GM18861 (cell line): ENCODE data around the gene UXT.
A peak's percentile ranks its signal among the peaks of the same experiment; 100 is the strongest.
"Not testable (repeated sequence)": the region's sequence is repeated elsewhere in the genome, so short reads cannot be mapped to it uniquely, and the experiment has no call there.

ENCODE experiments used
- ATAC-seq: cut with Tn5 transposase; IDR thresholded peaks from one replicate; pipeline ENCODE4 v1.9.1; 2021; ENCODE audit not compliant: unreplicated experiment

UXT gene

GRCh38 chrX:47658684-47659420 lies at the start of gene UXT:
TSS of gene UXT (minus strand) at chrX:47659180. CDS start at chrX:47658927, 253 bp downstream.
- ATAC-seq = peak; percentile 59

GRCh38 chrX:47707031-47707780 lies 48.2 kb upstream of the UXT start:
- ATAC-seq = no peak

- ATAC-seq = no peak
Observed at GRCh38 chrX:47706575-47706974, 47.6 kb upstream of the UXT start.

GRCh38 chrX:47704736-47705135 lies 45.8 kb upstream of the UXT start:
- ATAC-seq = no peak

DNA sequence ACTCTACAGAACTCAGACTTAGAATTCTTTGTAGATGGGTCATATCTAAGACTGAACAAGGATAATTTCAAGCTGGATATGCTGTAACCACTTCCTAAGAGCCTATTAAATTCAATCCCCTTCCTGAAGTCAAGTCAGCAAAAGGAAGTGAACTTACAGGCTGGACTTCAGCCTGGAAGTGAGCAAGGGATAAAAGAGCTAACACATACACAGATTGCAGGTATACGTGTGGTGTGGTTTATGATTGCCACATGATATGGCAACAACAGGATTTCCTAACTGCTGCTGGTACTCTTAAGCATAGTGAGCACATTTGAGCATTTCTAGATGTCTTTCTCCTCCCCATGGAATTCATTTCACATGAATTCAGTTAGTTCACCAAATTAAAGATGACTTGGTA lies 38.2 kb upstream of the UXT start:
- no peak for ATAC-seq

DNA sequence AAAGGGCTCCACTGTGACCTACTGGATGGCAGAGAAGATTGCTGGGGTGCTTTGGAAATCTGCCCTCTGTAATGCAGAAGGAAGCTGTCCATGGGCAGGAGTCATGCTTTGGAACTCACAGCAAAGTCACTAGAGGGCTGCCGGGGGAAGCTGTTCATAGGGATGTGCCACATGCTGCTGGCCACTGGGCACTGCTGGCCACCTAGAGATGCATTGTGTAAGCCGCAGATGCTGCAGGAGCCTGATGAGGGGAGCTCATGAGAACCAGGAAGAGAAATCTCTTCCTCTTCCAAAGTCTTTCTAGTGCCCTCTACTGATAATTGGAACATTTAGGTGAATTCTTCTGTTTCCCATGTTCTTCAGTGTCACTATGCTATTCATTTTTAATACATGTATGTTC lies 31.2 kb upstream of the UXT start:
- no peak for ATAC-seq

- no peak for ATAC-seq
Observed at GRCh38 chrX:47687263-47687662, 28.3 kb upstream of the UXT start.

DNA sequence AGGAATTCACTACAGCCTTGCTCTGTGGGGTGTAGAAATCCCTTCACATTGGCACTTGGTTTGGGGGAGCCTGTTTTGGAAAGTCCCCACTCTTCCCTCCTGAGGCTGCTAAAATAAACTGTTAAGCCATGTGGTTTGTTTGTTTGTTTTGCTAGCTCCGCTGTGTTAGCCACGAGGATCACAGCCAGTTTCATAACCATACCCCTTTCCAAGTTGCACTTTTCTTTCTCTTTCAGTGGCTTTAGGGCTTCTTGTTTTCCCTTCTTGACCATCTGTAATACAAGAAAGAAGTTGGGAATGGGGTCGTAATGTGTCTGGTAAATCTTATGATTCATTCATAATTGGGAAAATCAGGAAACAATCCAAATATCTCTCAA lies 24.8 kb upstream of the UXT start:
- no peak for ATAC-seq

- no peak for ATAC-seq
Observed at GRCh38 chrX:47683184-47683828, 24.3 kb upstream of the UXT start.

GRCh38 chrX:47675959-47676859 lies 17.2 kb upstream of the UXT start:
- ATAC-seq = not testable (repeated sequence)

GRCh38 chrX:47674776-47675175 lies 15.8 kb upstream of the UXT start:
- ATAC-seq = no peak

DNA sequence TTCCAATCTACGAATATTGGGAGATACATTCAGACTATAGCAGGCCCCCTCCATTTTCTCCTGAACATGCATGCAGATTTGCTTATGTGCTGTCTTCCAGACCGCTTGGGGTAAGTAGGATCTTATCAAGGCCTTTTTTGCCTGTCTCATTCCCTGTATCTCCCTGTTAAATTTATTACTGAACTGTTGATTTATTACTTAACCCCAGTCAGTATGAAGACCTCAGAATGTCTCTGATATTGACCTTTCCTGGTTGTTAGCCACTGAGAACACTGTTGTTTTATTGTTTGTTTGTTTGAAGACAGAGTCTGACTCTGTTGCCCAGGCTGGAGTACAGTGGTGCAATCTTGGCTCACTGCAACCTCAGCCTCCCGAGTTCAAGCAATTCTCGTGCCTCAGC lies 6.8 kb upstream of the UXT start:
- not testable (repeated sequence) for ATAC-seq

GRCh38 chrX:47664737-47665136 lies 5.8 kb upstream of the UXT start:
- ATAC-seq = no peak

DNA sequence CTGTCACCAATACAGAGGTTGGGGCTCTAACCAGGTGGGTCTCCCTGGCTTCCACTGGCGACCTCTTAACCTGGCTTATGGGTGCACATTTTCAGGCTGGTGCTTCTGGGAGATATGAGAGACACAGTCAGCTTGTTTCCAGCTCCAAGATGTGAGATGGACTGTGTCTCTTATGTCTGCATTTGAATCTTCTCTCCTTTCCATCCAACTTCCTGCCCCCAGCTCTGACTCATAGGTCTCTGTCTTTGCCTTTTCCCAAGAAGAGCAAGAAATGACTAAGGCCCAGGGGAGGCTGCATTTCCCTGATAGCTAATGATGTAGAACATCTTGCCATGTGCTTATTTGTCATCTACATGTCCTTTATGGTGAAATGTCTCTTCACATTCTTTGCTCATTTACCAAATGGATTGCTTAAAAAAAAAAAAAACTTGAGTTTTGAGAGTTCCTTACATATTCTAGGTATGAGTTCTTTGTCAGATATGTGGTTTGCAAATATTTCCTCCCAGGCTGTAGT lies 3.2 kb upstream of the UXT start:
- no peak for ATAC-seq

GRCh38 chrX:47661539-47661938 lies 2.6 kb upstream of the UXT start:
- ATAC-seq = no peak

DNA sequence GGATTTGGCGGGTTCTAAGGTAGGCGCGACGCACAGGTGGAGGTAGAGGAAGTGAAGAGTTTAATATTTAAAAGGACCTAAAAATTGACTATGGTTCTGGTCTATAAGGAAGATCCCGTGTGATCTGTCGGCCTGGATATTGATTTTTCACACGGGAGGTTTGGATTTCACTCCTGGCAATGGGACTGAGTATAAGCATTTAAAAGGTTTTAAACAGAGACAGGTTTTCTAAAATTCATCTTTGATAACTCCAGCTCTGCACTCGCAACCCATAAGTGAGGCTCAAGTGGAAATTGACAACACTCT lies 394 bp upstream of the UXT start:
- no peak for ATAC-seq

- no peak for ATAC-seq
Observed at GRCh38 chrX:47658301-47658683, 688 bp downstream of the UXT start.

DNA sequence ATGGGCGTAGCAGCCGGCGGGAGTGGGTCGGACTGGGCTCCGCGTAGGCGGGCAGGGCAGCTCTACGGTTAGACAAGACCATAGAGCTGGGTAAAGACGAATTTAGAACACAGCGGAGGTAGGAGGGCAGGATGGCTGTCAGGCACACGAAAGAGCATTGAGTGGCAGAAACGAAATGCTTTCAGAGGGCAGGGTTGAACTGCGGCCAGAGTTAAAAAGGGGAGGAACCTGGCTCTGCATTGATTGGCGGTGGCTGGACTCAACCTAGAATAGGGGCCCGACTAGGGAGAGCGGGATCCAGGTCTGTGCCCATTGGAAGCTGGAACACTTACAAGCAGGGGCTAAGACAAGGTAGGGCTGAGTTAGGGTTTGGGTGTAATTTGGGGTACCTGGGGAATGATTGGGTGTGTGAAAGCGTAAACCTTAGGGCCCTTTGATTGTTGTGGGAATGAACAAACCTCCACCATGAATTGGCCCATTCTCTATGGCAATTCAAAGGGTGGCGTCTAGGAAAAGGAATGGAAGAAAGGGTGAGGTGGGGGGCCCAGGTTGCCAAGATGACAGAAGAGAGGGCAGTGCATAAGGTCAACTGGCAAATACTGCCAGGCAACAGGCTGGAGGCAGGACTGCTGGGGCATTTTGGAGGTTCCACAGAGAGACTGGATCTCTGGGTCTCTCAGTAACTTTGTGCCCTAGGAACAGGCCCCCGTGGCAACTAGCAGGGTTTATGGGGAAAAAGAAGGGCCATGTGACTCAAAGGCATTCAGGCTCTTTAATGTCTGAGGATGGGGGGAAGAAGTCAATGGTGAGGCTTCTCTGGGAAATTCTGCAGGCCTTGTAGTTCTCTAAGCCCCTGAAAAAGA lies 7.7 kb downstream of the UXT start:
- no peak for ATAC-seq

DNA sequence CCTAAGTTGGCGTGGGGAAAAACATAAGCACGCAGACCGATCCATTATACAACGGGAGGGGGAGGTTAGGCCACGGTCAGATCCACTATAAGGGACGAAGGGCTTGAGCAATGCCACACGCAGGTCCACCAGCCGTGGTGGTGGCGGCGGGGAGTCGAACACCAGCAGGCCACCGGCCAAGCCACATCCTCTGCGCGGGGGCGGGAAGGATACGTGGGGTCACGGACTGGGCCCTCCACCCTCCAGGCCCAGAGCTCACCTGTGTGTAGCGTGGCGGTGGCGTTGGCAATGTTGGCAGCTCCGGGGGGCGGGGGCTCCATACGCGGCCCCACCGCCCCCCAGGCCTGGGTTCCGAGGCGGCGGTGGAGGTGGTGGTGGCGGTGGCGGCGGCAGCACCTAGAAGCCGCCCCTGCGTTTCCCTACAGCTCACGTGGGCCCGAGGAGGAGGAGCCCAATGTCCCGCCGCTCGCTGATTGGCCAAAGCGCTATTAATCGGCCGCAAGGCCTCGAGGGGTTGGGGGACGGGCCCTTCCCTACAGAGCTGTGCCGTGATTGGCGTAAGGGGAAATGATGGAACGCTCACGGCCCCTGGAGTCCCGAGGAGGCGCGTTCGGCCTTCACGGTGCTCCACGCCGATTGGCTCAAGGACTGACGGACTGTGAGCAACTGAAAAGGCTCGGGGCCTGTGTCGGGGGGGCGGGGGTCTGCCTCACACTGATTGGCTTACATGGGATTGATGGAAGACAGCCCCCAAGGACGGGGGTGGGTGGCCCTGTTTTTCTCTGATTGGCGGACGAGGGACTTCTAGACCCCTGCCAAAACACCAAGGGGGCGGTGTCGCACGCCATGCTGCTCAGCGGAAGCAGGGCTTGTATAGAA lies 8.6 kb downstream of the UXT start, which contains the start of gene ELK1:
ELK1 (minus strand) TSS at position 400 of the 879 bp plus-strand sequence. CDS start 9,122 bp downstream, outside the sequence.
- peak; percentile 78 for ATAC-seq
